ENCODE measurements around the gene KLF15.

Gene KLF15

DNA sequence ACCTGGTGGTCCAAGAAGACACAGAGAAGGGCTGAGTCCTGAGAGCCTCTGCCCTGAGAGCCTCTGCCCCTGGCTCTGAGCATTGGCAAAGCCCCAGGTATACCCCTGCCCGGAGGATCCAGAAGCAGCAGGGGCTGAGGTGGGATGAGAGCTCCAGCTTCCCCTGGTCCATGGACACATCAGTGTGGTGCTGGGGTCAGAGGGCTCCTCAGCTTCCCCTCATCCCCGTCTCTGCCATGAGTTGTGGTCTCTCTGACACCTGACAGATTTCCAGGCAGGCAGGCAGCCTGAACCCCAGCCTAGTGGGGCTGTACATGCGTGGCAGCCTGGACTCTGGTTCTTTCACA lies 3.5 kb upstream of the KLF15 start:
- DNase-seq (ENCODE audit: low read depth, low spot score), result no peak
- H3K27ac ChIP-seq (ENCODE audit: low read length), result no peak overlapping the region
- WGBS (ENCODE audit: insufficient coverage, insufficient read length), result no CpG with 5 or more reads among the region's 3 CpGs
- H3K4me1 ChIP-seq (ENCODE audit: control insufficient read depth, insufficient read depth, low read length), result peaks cover 14% of the 10 kb centered on the region
- no peak overlapping the region for H3K4me3 ChIP-seq (ENCODE audit: low read length)
- H3K36me3 ChIP-seq (ENCODE audit: control insufficient read depth, insufficient read depth, low read length), result no peaks in the 10 kb centered on the region
- H3K9me3 ChIP-seq (ENCODE audit: control insufficient read depth, insufficient read depth, low read length), result no peaks in the 10 kb centered on the region
- H3K27me3 ChIP-seq (ENCODE audit: control insufficient read depth, insufficient read depth, low read length), result peaks cover 1% of the 10 kb centered on the region; the same call in 1 of the 2 replicates

DNA sequence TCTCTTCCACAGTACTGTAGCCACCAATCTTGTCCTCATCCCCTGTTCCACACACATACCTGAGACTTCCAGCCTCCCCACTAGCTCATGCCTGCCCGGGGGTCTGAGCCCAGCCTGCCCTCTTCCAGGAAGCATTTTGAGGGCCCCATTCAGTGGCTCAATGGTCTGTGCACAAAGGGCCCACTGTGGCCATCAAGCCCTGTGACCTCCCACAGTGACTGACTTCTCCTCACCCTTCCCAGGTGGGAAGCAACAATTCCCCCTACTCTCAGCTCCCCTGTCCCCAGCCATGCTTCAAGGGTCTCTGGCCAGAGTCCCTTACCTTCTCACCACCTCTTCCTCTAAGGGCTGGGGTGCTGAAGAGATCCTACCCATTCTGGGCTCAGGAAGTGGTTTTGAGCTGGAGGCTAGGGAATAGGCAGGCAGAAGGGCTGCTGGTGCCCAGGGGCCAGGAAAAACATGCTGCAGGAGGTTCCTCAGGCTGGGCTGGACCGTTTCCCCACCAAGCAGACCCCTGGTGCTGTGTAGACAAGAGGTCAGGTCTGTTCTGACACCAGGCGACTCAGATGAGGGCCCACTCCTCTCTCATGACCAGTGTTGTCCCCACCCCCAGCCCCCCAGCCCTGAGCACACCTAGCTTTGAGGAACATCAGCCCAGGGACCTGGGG lies 3.0 kb upstream of the KLF15 start:
- no peak overlapping the region for H3K4me3 ChIP-seq (ENCODE audit: low read length)
- H3K4me1 ChIP-seq (ENCODE audit: control insufficient read depth, insufficient read depth, low read length), result peaks cover 14% of the 10 kb centered on the region
- WGBS (ENCODE audit: insufficient coverage, insufficient read length), result no CpG with 5 or more reads among the region's 3 CpGs
- no peak overlapping the region for H3K27ac ChIP-seq (ENCODE audit: low read length)
- no peaks in the 10 kb centered on the region for H3K9me3 ChIP-seq (ENCODE audit: control insufficient read depth, insufficient read depth, low read length)
- DNase-seq (ENCODE audit: low read depth, low spot score), result no peak
- no peaks in the 10 kb centered on the region for H3K36me3 ChIP-seq (ENCODE audit: control insufficient read depth, insufficient read depth, low read length)
- H3K27me3 ChIP-seq (ENCODE audit: control insufficient read depth, insufficient read depth, low read length), result peaks cover 1% of the 10 kb centered on the region; the same call in 1 of the 2 replicates

- H3K4me3 ChIP-seq (ENCODE audit: low read length), result no peak overlapping the region
- no peaks in the 10 kb centered on the region for H3K36me3 ChIP-seq (ENCODE audit: control insufficient read depth, insufficient read depth, low read length)
- DNase-seq (ENCODE audit: low read depth, low spot score), result no peak
- peaks cover 1% of the 10 kb centered on the region; the same call in 1 of the 2 replicates for H3K27me3 ChIP-seq (ENCODE audit: control insufficient read depth, insufficient read depth, low read length)
- peaks cover 12% of the 10 kb centered on the region for H3K4me1 ChIP-seq (ENCODE audit: control insufficient read depth, insufficient read depth, low read length)
- no CpG with 5 or more reads among the region's 3 CpGs for WGBS (ENCODE audit: insufficient coverage, insufficient read length)
- no peak overlapping the region for H3K27ac ChIP-seq (ENCODE audit: low read length)
- no peaks in the 10 kb centered on the region for H3K9me3 ChIP-seq (ENCODE audit: control insufficient read depth, insufficient read depth, low read length)
Measured at GRCh38 chr3:126358816-126359181, 1.6 kb upstream of the KLF15 start.

DNA sequence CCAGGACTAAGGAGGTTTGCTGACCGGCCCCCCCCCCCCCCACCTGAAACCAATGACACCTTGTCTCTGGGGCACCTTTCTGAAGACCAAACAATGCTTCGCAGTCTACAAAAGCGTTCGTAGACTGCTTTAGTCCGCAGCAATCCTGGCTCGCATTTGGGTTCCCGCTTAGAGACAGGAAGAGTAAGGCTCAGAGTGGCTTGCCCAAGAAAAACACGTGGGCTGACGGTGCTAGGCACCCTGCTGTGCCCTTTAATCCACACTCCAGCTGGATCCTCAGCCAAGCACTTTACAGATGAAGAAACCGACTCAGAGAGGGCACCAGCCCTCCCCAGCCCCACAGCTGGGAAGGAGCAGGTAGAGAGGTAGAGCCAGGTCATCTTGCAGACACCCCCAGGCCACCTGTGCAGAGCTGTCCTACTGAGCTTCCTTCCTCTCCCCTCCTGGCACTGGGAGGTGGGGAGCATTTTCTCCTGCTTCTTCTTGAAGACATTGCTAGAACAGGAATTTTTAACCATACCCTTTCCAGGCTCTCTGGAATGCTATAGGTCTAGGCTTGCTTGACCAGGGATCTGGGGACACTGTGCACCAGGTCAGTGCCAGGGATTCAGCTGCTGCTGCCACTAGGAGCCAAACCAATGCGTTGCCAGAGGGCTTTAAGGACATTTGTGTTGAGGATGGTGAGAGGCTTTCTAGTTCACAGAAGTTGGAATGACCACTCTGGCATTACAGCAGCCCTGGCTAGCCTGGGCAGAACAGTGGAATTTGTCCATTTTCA lies 1.0 kb upstream of the KLF15 start:
- WGBS (ENCODE audit: insufficient coverage, insufficient read length), result no CpG with 5 or more reads among the region's 11 CpGs
- Histone ChIP-seq H3K4me3 (ENCODE audit: low read length) (peak overlapping the region; percentile 51; the same call in 1 of the 2 replicates), H3K36me3 (ENCODE audit: control insufficient read depth, insufficient read depth, low read length) (no peaks in the 10 kb centered on the region), H3K27me3 (ENCODE audit: control insufficient read depth, insufficient read depth, low read length) (peaks cover 1% of the 10 kb centered on the region; the same call in 1 of the 2 replicates), H3K4me1 (ENCODE audit: control insufficient read depth, insufficient read depth, low read length) (peaks cover 12% of the 10 kb centered on the region), H3K9me3 (ENCODE audit: control insufficient read depth, insufficient read depth, low read length) (no peaks in the 10 kb centered on the region), H3K27ac (ENCODE audit: low read length) (no peak overlapping the region)
- peak; percentile 48 for DNase-seq (ENCODE audit: low read depth, low spot score)

- peaks cover 1% of the 10 kb centered on the region; the same call in 1 of the 2 replicates for H3K27me3 ChIP-seq (ENCODE audit: control insufficient read depth, insufficient read depth, low read length)
- WGBS (ENCODE audit: insufficient coverage, insufficient read length), result no CpG with 5 or more reads among the region's 100 CpGs
- DNase-seq (ENCODE audit: low read depth, low spot score), result no peak
- H3K9me3 ChIP-seq (ENCODE audit: control insufficient read depth, insufficient read depth, low read length), result no peaks in the 10 kb centered on the region
- H3K36me3 ChIP-seq (ENCODE audit: control insufficient read depth, insufficient read depth, low read length), result peaks cover 6% of the 10 kb centered on the region
- H3K4me1 ChIP-seq (ENCODE audit: control insufficient read depth, insufficient read depth, low read length), result peaks cover 8% of the 10 kb centered on the region
- no peak overlapping the region for H3K27ac ChIP-seq (ENCODE audit: low read length)
- peak overlapping the region; percentile 62 for H3K4me3 ChIP-seq (ENCODE audit: low read length)
Measured at GRCh38 chr3:126356373-126357264, 589 bp downstream of the KLF15 start.

DNA sequence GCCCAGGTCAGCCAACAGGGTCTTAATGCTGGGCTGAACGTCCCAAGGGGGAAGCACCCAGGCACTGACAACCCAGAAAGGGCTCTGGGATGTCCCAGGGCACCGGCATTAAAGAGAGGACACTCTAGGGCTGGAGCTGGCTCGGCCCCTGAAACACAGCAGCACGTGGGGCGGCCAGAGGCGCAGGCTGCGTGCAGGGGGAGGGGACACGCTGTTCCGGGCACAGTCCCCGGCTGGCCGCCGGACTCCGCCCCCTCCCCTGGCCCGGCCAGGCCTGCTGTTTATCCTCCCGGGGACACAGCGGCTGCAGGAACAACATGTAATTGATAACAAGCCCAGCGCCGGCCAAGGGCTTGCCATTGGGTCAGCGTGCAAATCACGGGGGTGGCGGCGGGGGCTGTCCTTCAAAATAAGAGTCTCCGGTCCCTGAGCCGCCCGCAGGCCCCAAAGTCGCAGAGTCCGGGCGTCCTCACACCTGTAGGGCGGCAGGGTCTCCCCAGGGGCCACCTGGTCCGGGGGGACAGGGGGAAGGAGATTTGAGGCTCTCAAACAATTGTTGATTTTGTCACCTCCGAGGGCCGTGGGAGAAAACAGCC lies 1.3 kb downstream of the KLF15 start:
- WGBS (ENCODE audit: insufficient coverage, insufficient read length), result no CpG with 5 or more reads among the region's 32 CpGs
- Histone ChIP-seq H3K9me3 (ENCODE audit: control insufficient read depth, insufficient read depth, low read length) (no peaks in the 10 kb centered on the region), H3K4me1 (ENCODE audit: control insufficient read depth, insufficient read depth, low read length) (peaks cover 8% of the 10 kb centered on the region), H3K36me3 (ENCODE audit: control insufficient read depth, insufficient read depth, low read length) (peaks cover 11% of the 10 kb centered on the region), H3K4me3 (ENCODE audit: low read length) (peak overlapping the region; percentile 62; the same call in 1 of the 2 replicates), H3K27ac (ENCODE audit: low read length) (no peak overlapping the region), H3K27me3 (ENCODE audit: control insufficient read depth, insufficient read depth, low read length) (peaks cover 1% of the 10 kb centered on the region; the same call in 1 of the 2 replicates)
- DNase-seq (ENCODE audit: low read depth, low spot score), result peak; percentile 73

- no peaks in the 10 kb centered on the region for H3K9me3 ChIP-seq (ENCODE audit: control insufficient read depth, insufficient read depth, low read length)
- DNase-seq (ENCODE audit: low read depth, low spot score), result no peak
- peaks cover 8% of the 10 kb centered on the region for H3K4me1 ChIP-seq (ENCODE audit: control insufficient read depth, insufficient read depth, low read length)
- H3K27ac ChIP-seq (ENCODE audit: low read length), result no peak overlapping the region
- no peak overlapping the region for H3K4me3 ChIP-seq (ENCODE audit: low read length)
- H3K36me3 ChIP-seq (ENCODE audit: control insufficient read depth, insufficient read depth, low read length), result peaks cover 11% of the 10 kb centered on the region
- no CpG with 5 or more reads among the region's 3 CpGs for WGBS (ENCODE audit: insufficient coverage, insufficient read length)
- peaks cover 1% of the 10 kb centered on the region; the same call in 1 of the 2 replicates for H3K27me3 ChIP-seq (ENCODE audit: control insufficient read depth, insufficient read depth, low read length)
Measured at GRCh38 chr3:126355251-126355650, 2.0 kb downstream of the KLF15 start.

- H3K9me3 ChIP-seq (ENCODE audit: control insufficient read depth, insufficient read depth, low read length), result no peaks in the 10 kb centered on the region
- H3K27ac ChIP-seq (ENCODE audit: low read length), result no peak overlapping the region
- DNase-seq (ENCODE audit: low read depth, low spot score), result no peak
- WGBS (ENCODE audit: insufficient coverage, insufficient read length), result no CpG with 5 or more reads among the region's 7 CpGs
- peaks cover 11% of the 10 kb centered on the region for H3K36me3 ChIP-seq (ENCODE audit: control insufficient read depth, insufficient read depth, low read length)
- H3K27me3 ChIP-seq (ENCODE audit: control insufficient read depth, insufficient read depth, low read length), result peaks cover 1% of the 10 kb centered on the region; the same call in 1 of the 2 replicates
- peaks cover 8% of the 10 kb centered on the region for H3K4me1 ChIP-seq (ENCODE audit: control insufficient read depth, insufficient read depth, low read length)
- H3K4me3 ChIP-seq (ENCODE audit: low read length), result no peak overlapping the region
Measured at GRCh38 chr3:126354776-126355175, 2.4 kb downstream of the KLF15 start.

DNA sequence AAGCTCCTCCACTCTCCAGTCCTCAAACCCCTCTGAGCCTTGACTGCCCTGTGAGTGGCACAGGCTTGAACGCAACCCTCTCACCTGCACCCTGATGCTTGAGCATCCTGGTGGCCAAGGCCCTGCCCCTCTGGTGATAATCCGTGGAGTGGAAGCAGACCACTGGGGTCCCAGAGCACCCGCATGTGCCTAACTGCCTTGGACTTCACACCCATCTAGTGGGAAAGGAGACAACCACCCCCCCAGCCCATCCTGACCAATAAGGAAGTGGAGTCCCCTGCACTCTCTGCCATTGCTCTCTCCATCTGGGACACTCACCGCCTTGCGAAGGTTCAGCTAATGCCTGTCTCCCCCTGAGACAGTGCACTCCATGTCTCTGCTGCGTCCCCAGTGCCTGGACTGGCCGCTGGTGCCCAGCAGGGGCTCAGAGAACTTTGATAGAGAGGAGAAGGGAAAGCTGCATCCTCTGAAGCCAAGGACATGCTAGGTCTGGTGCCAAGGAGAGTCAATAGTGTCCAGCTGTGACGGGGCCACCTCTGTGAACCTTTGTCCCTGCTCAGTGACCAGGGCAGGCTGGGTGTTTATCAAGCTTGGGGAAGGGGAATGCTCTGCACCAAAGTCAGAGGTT lies 3.4 kb downstream of the KLF15 start:
- no peak for DNase-seq (ENCODE audit: low read depth, low spot score)
- WGBS (ENCODE audit: insufficient coverage, insufficient read length), result no CpG with 5 or more reads among the region's 8 CpGs
- peaks cover 1% of the 10 kb centered on the region; the same call in 1 of the 2 replicates for H3K27me3 ChIP-seq (ENCODE audit: control insufficient read depth, insufficient read depth, low read length)
- no peak overlapping the region for H3K4me3 ChIP-seq (ENCODE audit: low read length)
- peaks cover 11% of the 10 kb centered on the region for H3K36me3 ChIP-seq (ENCODE audit: control insufficient read depth, insufficient read depth, low read length)
- no peak overlapping the region for H3K27ac ChIP-seq (ENCODE audit: low read length)
- peaks cover 8% of the 10 kb centered on the region for H3K4me1 ChIP-seq (ENCODE audit: control insufficient read depth, insufficient read depth, low read length)
- H3K9me3 ChIP-seq (ENCODE audit: control insufficient read depth, insufficient read depth, low read length), result no peaks in the 10 kb centered on the region

Measured in iPS DF 6.9 (cell line).